GM10248 (cell line): Measurements from ENCODE around the gene PDE4B.
"Not testable (repeated sequence)": the region's sequence is repeated elsewhere in the genome, so short reads cannot be mapped to it uniquely, and the experiment has no call there.

Source experiments
- CTCF ChIA-PET: fragments of 300-600 bp; sonication (Branson Sonifier 250); formaldehyde crosslinking; extraction: SDS; loops from one replicate; lab custom pipeline; 2021; ENCODE audit warnings: antibody characterized with exemption; lab: Yijun Ruan, JAX
- POLR2A ChIA-PET: fragments of 350-650 bp; sonication (Branson Sonifier 250); formaldehyde crosslinking; extraction: SDS; loops from one replicate; lab custom pipeline; 2020; ENCODE audit warnings: antibody characterized with exemption; lab: Yijun Ruan, JAX
- DNase-seq: peaks from one replicate; pipeline ENCODE4 v3.0.0; 2012; ENCODE audit errors: extremely low spot score
- TF ChIP-seq, protein P1 (sequence below): IDR thresholded peaks from 2 replicates; pipeline ENCODE4 v1.5.1; 2012; ENCODE audit warnings: mild to moderate bottlenecking, low read depth; ENCODE audit errors: extremely low read depth, missing control alignments, control extremely low read depth

The PDE4B gene

DNA sequence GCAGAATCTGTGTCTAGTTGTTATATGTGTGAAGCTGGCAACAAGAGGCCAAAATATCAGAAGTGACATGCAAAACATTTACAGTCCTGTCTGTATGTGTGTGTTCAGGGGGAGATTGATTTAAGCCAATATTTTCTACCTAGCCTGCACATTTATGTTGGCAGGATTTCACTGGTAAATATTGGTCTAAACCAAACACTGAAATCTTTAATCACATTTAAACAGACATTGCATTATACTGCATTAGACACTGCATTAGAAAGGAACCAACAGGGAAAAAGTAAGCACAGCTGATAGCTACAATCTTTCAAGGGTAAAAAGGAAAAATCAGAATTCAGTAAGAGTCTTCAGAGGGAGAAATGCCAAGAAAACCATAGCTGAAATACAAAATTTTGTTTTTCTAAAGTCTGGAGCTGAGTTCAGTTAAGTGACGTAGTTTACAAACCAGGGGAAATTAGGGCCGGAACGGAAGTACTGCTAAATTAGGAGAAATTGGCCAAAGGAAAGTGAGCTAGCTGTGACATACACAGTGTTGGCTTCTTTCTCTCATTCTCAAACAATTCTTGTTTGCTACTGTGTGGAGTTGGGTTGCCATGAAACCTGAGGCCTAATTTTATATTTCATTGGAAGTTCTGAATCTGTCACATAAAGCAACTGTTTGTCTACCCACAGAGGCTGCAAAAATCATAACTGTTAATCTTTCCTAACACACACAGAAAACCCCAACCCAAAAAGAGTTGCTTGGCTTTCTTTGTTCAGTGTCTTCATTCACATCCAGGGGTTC lies 524.0 kb downstream of the PDE4B start:
- TF ChIP-seq, protein P1, sequence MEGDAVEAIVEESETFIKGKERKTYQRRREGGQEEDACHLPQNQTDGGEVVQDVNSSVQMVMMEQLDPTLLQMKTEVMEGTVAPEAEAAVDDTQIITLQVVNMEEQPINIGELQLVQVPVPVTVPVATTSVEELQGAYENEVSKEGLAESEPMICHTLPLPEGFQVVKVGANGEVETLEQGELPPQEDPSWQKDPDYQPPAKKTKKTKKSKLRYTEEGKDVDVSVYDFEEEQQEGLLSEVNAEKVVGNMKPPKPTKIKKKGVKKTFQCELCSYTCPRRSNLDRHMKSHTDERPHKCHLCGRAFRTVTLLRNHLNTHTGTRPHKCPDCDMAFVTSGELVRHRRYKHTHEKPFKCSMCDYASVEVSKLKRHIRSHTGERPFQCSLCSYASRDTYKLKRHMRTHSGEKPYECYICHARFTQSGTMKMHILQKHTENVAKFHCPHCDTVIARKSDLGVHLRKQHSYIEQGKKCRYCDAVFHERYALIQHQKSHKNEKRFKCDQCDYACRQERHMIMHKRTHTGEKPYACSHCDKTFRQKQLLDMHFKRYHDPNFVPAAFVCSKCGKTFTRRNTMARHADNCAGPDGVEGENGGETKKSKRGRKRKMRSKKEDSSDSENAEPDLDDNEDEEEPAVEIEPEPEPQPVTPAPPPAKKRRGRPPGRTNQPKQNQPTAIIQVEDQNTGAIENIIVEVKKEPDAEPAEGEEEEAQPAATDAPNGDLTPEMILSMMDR: no peak
- no peak for DNase-seq
- ChIA-PET CTCF (interaction anchor here (1.1 kb wide), 1 partner anchor 16 kb away, joined by 4 read pairs; no protein-coding TSS in a partner anchor), POLR2A (no interaction called here)

DNA sequence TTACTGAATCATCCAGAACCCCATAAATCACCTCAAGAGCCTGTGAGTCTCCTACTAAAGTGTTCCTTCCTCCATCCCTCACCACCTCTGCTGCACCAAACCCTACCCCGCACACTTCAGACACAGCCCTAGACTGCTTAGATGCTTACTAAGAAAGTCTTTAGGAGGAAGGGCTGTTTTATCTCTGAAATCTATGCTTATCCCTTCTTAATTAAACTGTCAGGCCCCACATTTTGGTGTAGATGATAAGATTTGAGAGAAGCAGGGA lies 524.5 kb downstream of the PDE4B start:
- ChIA-PET CTCF (no interaction called here), POLR2A (no interaction called here)
- TF ChIP-seq, protein P1: no peak
- no peak for DNase-seq

DNA sequence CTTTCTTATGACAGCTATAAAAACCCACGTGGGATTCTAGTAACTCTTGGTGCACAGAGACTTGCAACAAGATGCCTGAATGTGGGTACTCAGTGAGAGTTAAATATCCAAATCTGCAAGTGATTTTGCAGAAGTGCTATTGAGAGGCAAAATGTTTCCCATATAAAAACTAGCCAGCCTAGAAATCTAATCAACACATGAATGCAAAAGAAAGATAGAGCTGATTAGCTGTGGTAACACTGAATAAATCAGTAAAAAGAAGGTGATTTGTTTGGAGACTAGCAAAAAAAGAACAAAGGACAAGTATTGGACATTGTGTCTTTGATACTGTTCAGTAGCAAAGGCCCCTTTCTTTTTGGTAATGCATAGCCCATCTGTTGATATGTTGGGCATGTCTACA lies 527.5 kb downstream of the PDE4B start:
- POLR2A ChIA-PET: no interaction called here
- TF ChIP-seq, protein P1: no peak
- CTCF ChIA-PET: interaction anchor here (1.1 to 2.7 kb wide), 4 partner anchors 8 to 26 kb away, joined by 3 to 8 read pairs (median 6); no protein-coding TSS in a partner anchor
- DNase-seq: no peak

- DNase-seq, POLR2A ChIA-PET: not testable (repeated sequence)
- CTCF ChIA-PET: interaction anchor here (1.3 to 2.0 kb wide), 3 partner anchors 11 to 19 kb away, joined by 3 to 7 read pairs (median 3); no protein-coding TSS in a partner anchor
Observed at GRCh38 chr1:66322462-66322861, 529.8 kb downstream of the PDE4B start.

DNA sequence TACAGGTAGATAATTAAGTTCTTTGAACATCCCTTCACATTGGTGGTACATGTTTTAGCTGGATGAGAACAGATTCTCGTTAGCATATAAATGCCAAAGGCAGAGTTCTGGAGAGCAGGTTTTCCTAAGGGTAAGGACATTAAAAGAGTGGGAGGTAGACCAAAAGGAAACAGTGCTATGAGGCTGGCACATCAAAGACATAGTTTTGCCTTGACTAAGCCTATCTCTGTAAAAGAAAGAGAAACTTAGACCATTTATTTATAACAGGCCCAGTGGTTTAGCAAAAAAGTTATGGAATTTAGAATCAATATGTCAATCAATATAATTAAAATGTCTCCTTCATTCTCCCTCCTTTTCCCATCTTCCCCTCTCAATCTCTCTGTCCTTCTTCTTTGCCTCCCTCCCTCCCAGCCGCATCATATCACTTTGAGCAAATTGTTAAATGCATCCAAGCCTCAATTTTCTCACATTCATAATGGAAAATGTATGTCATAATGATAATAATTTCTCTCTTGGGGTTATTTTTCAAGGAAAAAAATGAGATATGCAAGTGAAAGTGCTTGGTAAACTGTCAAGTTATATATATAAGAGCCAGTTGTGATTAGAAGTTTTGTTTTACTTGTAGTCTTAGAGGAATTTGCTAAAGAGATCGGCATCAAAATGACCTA lies 531.4 kb downstream of the PDE4B start:
- TF ChIP-seq, protein P1: no peak
- no peak for DNase-seq
- ChIA-PET CTCF (interaction anchor here (1.5 to 2.0 kb wide), 2 partner anchors 20 to 25 kb away, joined by 5 to 7 read pairs; no protein-coding TSS in a partner anchor), POLR2A (no interaction called here)

DNA sequence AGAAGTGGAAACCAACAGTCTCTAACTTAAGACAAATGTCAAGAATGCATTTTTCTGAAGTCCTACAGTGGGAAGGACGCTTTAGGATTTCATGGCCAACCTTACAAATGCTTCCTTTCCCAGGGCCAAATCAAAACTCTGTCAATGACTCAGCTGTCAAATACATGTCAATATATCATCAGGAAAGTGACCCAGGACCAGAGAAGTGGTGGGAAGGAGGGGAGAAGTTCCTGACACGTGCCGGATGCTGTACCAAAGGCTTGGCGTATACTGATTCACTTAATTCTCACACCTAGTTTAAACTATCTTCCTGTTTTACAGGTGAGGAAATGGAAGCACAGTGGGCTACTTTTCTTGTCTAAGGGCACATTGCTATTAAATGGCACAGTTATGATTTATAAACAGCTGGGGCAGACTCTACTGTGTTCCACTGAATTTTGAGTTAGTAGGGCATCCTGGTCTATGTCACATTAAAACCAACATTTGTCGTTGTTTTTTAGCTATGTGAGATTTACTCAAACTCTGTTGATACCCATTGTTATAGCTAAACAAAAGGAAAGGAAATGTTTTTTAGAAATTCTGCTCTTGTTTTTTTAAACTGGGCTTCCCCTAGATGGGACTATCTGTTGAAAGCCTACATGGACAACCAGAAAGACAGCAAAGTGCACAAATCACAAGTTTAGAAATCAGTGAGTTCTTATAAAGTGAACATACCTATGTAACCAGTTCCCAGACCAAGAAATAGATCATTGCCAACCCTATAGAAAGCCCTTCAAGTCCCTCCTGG lies 533.1 kb downstream of the PDE4B start:
- TF ChIP-seq, protein P1: no peak
- POLR2A ChIA-PET: no interaction called here
- CTCF ChIA-PET: interaction anchor here (1.1 to 3.0 kb wide), 6 partner anchors 18 to 124 kb away, joined by 3 to 12 read pairs (median 4); no protein-coding TSS in a partner anchor

DNA sequence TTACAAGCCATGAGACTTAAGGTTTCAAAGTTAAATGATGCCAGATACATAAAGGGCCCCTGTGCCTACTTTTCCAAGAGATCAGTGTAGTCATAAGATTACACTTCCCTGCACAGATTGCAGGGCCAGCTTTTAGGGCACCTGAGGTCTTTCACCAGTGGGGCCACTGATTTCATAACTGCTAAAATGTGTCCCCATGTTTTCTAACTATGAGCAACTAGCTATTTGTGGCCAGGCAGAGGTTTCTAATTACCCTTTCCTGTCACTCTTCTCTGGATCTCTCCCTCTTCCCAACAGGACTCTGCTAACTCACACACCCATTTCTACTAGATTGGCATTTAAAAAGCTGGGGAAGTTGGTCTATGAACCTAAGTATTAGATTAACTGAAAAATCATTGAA lies 534.2 kb downstream of the PDE4B start:
- CTCF ChIA-PET: interaction anchor here (1.2 to 3.0 kb wide), 4 partner anchors 17 to 44 kb away, joined by 3 to 12 read pairs (median 4); no protein-coding TSS in a partner anchor
- DNase-seq: no peak
- TF ChIP-seq, protein P1: no peak
- POLR2A ChIA-PET: no interaction called here

More for the DNA sequence above, 533.1 kb downstream of the PDE4B start:
- no peak for DNase-seq
